ENCODE data around the gene ANKIB1.

The ANKIB1 gene

DNA sequence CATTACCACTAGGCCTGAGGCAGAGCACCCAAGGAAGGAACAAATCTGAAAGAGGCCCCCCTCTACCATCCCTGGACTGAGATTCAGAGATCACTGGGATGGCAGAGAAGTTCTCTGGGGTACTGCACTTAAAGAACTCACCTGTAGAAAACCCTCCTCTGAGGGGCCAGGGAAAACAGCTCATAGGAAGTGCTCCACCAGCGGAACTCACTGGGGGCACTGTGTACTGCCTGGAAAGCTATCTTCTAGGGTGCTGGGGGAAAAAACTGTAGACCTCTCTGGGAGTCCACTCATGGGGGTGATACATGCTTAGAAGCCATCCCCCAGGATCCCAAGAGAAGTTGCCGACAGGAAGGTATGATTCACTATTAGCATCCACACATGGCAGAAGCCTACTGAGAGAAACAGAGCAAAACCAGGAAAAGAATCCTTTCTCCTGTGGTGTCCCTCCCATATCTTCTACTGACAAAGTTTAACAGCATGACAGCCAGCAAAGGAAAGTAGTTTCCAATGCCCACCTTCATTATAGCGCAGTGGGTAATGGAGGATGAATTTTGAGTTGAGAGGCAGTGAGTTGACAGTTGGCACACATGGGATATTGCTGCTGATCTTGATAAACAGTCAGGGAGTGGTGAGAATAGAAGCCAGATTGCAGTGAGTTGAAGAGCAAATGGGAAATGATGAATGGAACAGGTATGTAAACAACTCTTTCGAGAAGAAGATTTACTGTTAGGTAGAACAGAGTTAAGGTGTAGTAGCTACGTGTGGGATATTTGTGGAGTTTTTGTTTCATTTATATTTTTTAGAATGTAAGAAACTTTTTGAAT, 20.9 kb downstream of the ANKIB1 start:
- Histone ChIP-seq H3K27me3 (ENCODE audit: control insufficient read depth, insufficient read depth, low read length) (no peaks in the 10 kb centered on the region), H3K36me3 (ENCODE audit: control insufficient read depth, insufficient read depth, low read length) (no peaks in the 10 kb centered on the region), H3K4me3 (ENCODE audit: low read depth, low read length) (no peak overlapping the region), H3K9ac (ENCODE audit: low read length) (no peak overlapping the region), H3K27ac (ENCODE audit: low read depth, low read length) (no peak overlapping the region), H3K9me3 (ENCODE audit: control insufficient read depth, insufficient read depth, low read depth, low read length) (no peaks in the 10 kb centered on the region), H3K4me1 (ENCODE audit: control insufficient read depth, insufficient read depth, low read length) (peaks cover 8% of the 10 kb centered on the region; the same call in 1 of the 2 replicates)

DNA sequence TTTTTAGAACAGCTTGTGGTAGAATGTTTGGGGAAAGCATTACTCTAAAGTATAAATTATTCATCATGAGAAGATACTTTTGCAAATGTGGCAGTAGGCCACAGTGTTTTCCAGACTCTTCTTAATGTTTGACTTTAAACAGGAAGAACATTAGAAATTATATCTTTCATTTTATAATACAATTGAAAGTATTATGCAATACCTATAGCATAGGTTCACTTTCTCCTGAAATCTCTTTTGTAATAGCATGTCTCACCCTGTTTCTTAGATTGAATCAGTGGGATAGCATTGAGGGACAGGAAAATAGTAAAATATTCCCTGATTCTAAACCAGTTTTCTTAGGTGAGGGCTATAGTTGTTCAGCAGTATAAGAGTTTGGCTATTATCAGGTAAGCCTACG, 23.1 kb downstream of the ANKIB1 start:
- Histone ChIP-seq H3K27ac (ENCODE audit: low read depth, low read length) (no peak overlapping the region), H3K9me3 (ENCODE audit: control insufficient read depth, insufficient read depth, low read depth, low read length) (no peaks in the 10 kb centered on the region), H3K4me3 (ENCODE audit: low read depth, low read length) (no peak overlapping the region), H3K27me3 (ENCODE audit: control insufficient read depth, insufficient read depth, low read length) (no peaks in the 10 kb centered on the region), H3K4me1 (ENCODE audit: control insufficient read depth, insufficient read depth, low read length) (peaks cover 8% of the 10 kb centered on the region; the same call in 1 of the 2 replicates), H3K36me3 (ENCODE audit: control insufficient read depth, insufficient read depth, low read length) (no peaks in the 10 kb centered on the region), H3K9ac (ENCODE audit: low read length) (no peak overlapping the region)

- no peak overlapping the region for H3K4me3 ChIP-seq (ENCODE audit: low read depth, low read length)
- H3K4me1 ChIP-seq (ENCODE audit: control insufficient read depth, insufficient read depth, low read length): peaks cover 13% of the 10 kb centered on the region
- H3K27me3 ChIP-seq (ENCODE audit: control insufficient read depth, insufficient read depth, low read length): no peaks in the 10 kb centered on the region
- no peak overlapping the region for H3K9ac ChIP-seq (ENCODE audit: low read length)
- H3K27ac ChIP-seq (ENCODE audit: low read depth, low read length): no peak overlapping the region
- no peaks in the 10 kb centered on the region for H3K9me3 ChIP-seq (ENCODE audit: control insufficient read depth, insufficient read depth, low read depth, low read length)
- no peaks in the 10 kb centered on the region for H3K36me3 ChIP-seq (ENCODE audit: control insufficient read depth, insufficient read depth, low read length)
Observed at GRCh38 chr7:92275327-92275726, 29.6 kb downstream of the ANKIB1 start.

DNA sequence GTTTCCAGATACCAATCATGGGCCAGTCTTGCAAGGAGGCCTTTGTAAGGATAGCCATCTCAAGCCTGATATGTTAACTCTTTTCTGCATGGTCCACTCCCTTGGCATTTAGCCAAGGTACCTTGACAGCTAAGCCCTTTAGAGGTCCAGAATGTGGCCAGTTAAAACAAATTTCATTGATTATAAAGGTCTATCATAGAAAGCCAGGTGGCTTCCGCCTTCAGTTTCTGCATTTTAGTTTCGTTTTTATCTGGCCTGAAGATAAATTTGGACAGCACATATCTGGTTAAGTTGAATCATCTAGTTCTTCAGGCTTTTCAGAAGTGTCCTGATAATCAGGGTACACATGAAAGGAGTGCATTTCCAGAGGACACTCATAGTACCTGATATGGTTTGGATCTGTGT, 30.7 kb downstream of the ANKIB1 start:
- Histone ChIP-seq H3K4me1 (ENCODE audit: control insufficient read depth, insufficient read depth, low read length) (peaks cover 13% of the 10 kb centered on the region), H3K27ac (ENCODE audit: low read depth, low read length) (no peak overlapping the region), H3K36me3 (ENCODE audit: control insufficient read depth, insufficient read depth, low read length) (no peaks in the 10 kb centered on the region)

DNA sequence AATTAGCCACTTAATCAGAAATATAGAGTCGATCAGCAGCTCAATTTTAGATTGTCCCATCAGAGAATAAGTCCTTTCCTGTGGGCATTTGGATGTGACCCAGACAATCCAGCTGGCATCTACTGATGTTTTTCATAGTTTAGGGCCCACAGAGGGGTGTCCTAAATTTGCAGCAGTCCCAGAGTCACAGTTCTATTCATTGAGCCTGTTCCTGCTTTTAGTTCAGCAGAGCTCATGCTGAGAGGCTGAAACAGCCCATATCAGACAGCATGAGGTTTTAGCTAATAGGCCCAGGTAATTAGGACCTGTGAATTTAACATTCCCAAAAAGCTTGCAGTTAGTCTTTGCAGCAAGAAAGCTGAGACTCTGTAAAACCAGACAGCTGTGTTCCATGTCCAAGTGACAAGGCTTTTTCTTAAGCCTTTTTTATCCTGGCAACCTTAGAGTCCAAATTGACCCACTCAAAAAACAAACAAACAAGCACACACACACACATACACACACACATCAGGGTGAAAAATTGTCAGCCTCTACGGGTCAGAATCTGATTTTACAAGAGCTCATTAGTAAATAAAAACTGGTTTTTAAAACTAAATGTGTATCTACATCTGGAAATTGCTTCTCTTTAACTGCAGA, 33.7 kb downstream of the ANKIB1 start:
- H3K9me3 ChIP-seq (ENCODE audit: control insufficient read depth, insufficient read depth, low read depth, low read length): no peaks in the 10 kb centered on the region
- H3K4me1 ChIP-seq (ENCODE audit: control insufficient read depth, insufficient read depth, low read length): peaks cover 13% of the 10 kb centered on the region
- H3K27ac ChIP-seq (ENCODE audit: low read depth, low read length): no peak overlapping the region
- no peak overlapping the region for H3K4me3 ChIP-seq (ENCODE audit: low read depth, low read length)
- no peaks in the 10 kb centered on the region for H3K36me3 ChIP-seq (ENCODE audit: control insufficient read depth, insufficient read depth, low read length)
- H3K9ac ChIP-seq (ENCODE audit: low read length): no peak overlapping the region
- H3K27me3 ChIP-seq (ENCODE audit: control insufficient read depth, insufficient read depth, low read length): no peaks in the 10 kb centered on the region

More for the DNA sequence above, 30.7 kb downstream of the ANKIB1 start:
- Histone ChIP-seq H3K9ac (ENCODE audit: low read length) (no peak overlapping the region), H3K4me3 (ENCODE audit: low read depth, low read length) (no peak overlapping the region), H3K27me3 (ENCODE audit: control insufficient read depth, insufficient read depth, low read length) (no peaks in the 10 kb centered on the region), H3K9me3 (ENCODE audit: control insufficient read depth, insufficient read depth, low read depth, low read length) (no peaks in the 10 kb centered on the region)

- H3K4me3 ChIP-seq (ENCODE audit: low read depth, low read length): no peak overlapping the region
Observed at GRCh38 chr7:92281031-92281430, 35.3 kb downstream of the ANKIB1 start.

DNA sequence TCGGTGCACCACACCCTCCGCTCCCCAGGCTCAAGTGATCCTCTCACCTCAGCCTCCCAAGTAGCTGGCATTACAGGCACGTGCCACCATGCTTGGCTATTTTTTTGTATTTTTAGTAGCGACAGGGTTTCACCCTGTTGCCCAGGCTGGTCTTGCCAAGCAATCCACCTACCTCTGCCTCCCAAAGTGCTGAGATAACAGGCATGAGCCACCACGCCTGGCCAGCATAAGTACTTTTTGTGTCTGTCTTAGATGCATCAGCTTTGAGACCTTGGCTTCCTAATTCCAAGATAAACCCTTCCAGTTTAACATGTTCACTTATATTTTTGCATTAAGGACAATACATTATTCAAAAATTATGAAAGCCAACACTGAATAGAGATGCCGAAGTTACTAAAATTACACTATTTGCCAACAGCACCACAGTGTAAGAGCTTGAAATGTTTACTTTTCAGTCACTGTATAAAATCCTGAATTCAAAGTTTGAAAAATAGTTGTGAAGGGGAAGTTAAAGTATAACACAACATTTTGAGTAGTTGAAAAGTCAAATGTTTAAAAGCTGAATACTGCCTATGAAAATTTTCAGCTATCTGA, 36.5 kb downstream of the ANKIB1 start:
- H3K4me1 ChIP-seq (ENCODE audit: control insufficient read depth, insufficient read depth, low read length): peaks cover 13% of the 10 kb centered on the region
- no peaks in the 10 kb centered on the region for H3K9me3 ChIP-seq (ENCODE audit: control insufficient read depth, insufficient read depth, low read depth, low read length)
- H3K4me3 ChIP-seq (ENCODE audit: low read depth, low read length): no peak overlapping the region
- H3K27me3 ChIP-seq (ENCODE audit: control insufficient read depth, insufficient read depth, low read length): no peaks in the 10 kb centered on the region
- no peak overlapping the region for H3K9ac ChIP-seq (ENCODE audit: low read length)
- H3K36me3 ChIP-seq (ENCODE audit: control insufficient read depth, insufficient read depth, low read length): no peaks in the 10 kb centered on the region
- H3K27ac ChIP-seq (ENCODE audit: low read depth, low read length): no peak overlapping the region

More at GRCh38 chr7:92281031-92281430, 35.3 kb downstream of the ANKIB1 start:
- Histone ChIP-seq H3K36me3 (ENCODE audit: control insufficient read depth, insufficient read depth, low read length) (no peaks in the 10 kb centered on the region), H3K9ac (ENCODE audit: low read length) (no peak overlapping the region), H3K9me3 (ENCODE audit: control insufficient read depth, insufficient read depth, low read depth, low read length) (no peaks in the 10 kb centered on the region), H3K27me3 (ENCODE audit: control insufficient read depth, insufficient read depth, low read length) (no peaks in the 10 kb centered on the region), H3K4me1 (ENCODE audit: control insufficient read depth, insufficient read depth, low read length) (peaks cover 13% of the 10 kb centered on the region), H3K27ac (ENCODE audit: low read depth, low read length) (no peak overlapping the region)

- Histone ChIP-seq H3K9me3 (ENCODE audit: control insufficient read depth, insufficient read depth, low read depth, low read length) (no peaks in the 10 kb centered on the region), H3K36me3 (ENCODE audit: control insufficient read depth, insufficient read depth, low read length) (no peaks in the 10 kb centered on the region), H3K4me3 (ENCODE audit: low read depth, low read length) (no peak overlapping the region), H3K4me1 (ENCODE audit: control insufficient read depth, insufficient read depth, low read length) (peaks cover 13% of the 10 kb centered on the region), H3K27me3 (ENCODE audit: control insufficient read depth, insufficient read depth, low read length) (no peaks in the 10 kb centered on the region), H3K27ac (ENCODE audit: low read depth, low read length) (no peak overlapping the region), H3K9ac (ENCODE audit: low read length) (no peak overlapping the region)
Observed at GRCh38 chr7:92282930-92283329, 37.2 kb downstream of the ANKIB1 start.

- Histone ChIP-seq H3K4me3 (ENCODE audit: low read depth, low read length) (no peak overlapping the region), H3K9me3 (ENCODE audit: control insufficient read depth, insufficient read depth, low read depth, low read length) (no peaks in the 10 kb centered on the region), H3K27ac (ENCODE audit: low read depth, low read length) (no peak overlapping the region), H3K36me3 (ENCODE audit: control insufficient read depth, insufficient read depth, low read length) (no peaks in the 10 kb centered on the region), H3K4me1 (ENCODE audit: control insufficient read depth, insufficient read depth, low read length) (peaks cover 13% of the 10 kb centered on the region), H3K27me3 (ENCODE audit: control insufficient read depth, insufficient read depth, low read length) (no peaks in the 10 kb centered on the region), H3K9ac (ENCODE audit: low read length) (no peak overlapping the region)
Observed at GRCh38 chr7:92289321-92289720, 43.5 kb downstream of the ANKIB1 start.

GRCh38 chr7:92292981-92293380, 47.2 kb downstream of the ANKIB1 start:
- Histone ChIP-seq H3K27ac (ENCODE audit: low read depth, low read length) (no peak overlapping the region), H3K9ac (ENCODE audit: low read length) (no peak overlapping the region), H3K36me3 (ENCODE audit: control insufficient read depth, insufficient read depth, low read length) (0 out of 2 replicates have a peak, but pooled peaks cover 4% of the 10 kb centered on the region), H3K9me3 (ENCODE audit: control insufficient read depth, insufficient read depth, low read depth, low read length) (no peaks in the 10 kb centered on the region), H3K4me3 (ENCODE audit: low read depth, low read length) (no peak overlapping the region), H3K4me1 (ENCODE audit: control insufficient read depth, insufficient read depth, low read length) (peaks cover 19% of the 10 kb centered on the region), H3K27me3 (ENCODE audit: control insufficient read depth, insufficient read depth, low read length) (no peaks in the 10 kb centered on the region)

All from HUES6 (cell line).